Lung (tissue), 12 donors: Measurements from ENCODE around the gene L3MBTL2. TPM values are rescaled to one million over a fixed set of nuclear protein-coding genes. Genes with fewer than 3 reads are reported as not detected.

Experiments
- ATAC-seq: fragments of 200-7000 bp; cut with Tn5 transposase; one replicate; pipeline ENCODE4 v1.9.1; 2020; ENCODE audit warnings: moderate number of reproducible peaks; ENCODE audit not compliant: insufficient read depth, low FRiP score
- DNase-seq, 3 donors: peaks; one replicate each; pipeline ENCODE4 v3.0.0-alpha.2; 2013 to 2017
- H3K27ac ChIP-seq, 2 donors: one replicate each; pipeline ENCODE4 v1.5.1; 2013; ENCODE audit warnings: mild to moderate bottlenecking in 2 of 2, moderate library complexity in 2 of 2, control low read depth in 1 of 2, inconsistent platforms in 1 of 2, low read depth in 1 of 2, low read length in 1 of 2
- H3K27me3 ChIP-seq, 3 donors: one replicate each; pipeline ENCODE4 v1.5.1; 2013; ENCODE audit warnings: low read length in 2 of 3; ENCODE audit not compliant: control insufficient read depth in 3 of 3, insufficient read depth in 3 of 3
- H3K36me3 ChIP-seq, 4 donors: one replicate each; pipeline ENCODE4 v1.5.1; 2013; ENCODE audit warnings: low read length in 4 of 4, mild to moderate bottlenecking in 1 of 4, moderate library complexity in 1 of 4; ENCODE audit not compliant: control insufficient read depth in 4 of 4, insufficient read depth in 4 of 4
- H3K4me1 ChIP-seq, 5 donors: one replicate each; pipeline ENCODE4 v1.5.1; 2013; ENCODE audit warnings: low read length in 5 of 5, mild to moderate bottlenecking in 2 of 5, moderate library complexity in 1 of 5; ENCODE audit not compliant: control insufficient read depth in 5 of 5, insufficient read depth in 5 of 5
- H3K4me3 ChIP-seq: one replicate; pipeline ENCODE4 v1.5.1; 2013; ENCODE audit warnings: mild to moderate bottlenecking, control low read depth, moderate library complexity
- H3K9ac ChIP-seq, 2 donors: one replicate each; pipeline ENCODE4 v1.5.1; 2013; ENCODE audit warnings: low read length in 2 of 2, control low read depth in 1 of 2; ENCODE audit not compliant: insufficient read depth in 1 of 2
- H3K9me3 ChIP-seq, 4 donors: one replicate each; pipeline ENCODE4 v1.5.1; 2013; ENCODE audit warnings: low read length in 3 of 4, mild to moderate bottlenecking in 1 of 4, moderate library complexity in 1 of 4; ENCODE audit not compliant: control insufficient read depth in 4 of 4, insufficient read depth in 3 of 4
- CTCF ChIP-seq: IDR thresholded peaks from 2 replicates; pipeline ENCODE4 v1.5.1; 2012; ENCODE audit warnings: mild to moderate bottlenecking; ENCODE audit errors: control extremely low read depth, extremely low read depth
- WGBS, 2 donors: extraction: QIAGEN DNeasy Blood & Tissue Kit; methylation state at CpG; one replicate each; pipeline ENCODE4 v1.1.7; 2013; 5-methylcytosine and 5-hydroxymethylcytosine counted together
- polyA plus RNA-seq, 2 donors: library from polyadenylated mRNA; stranded (reverse); fragments of 200-250 nt; gene quantifications; one replicate each; pipeline ENCODE4 v1.2.1, GENCODE V29; 2013
- total RNA-seq, 2 donors: library from RNA; depleted of rRNA in 1 of 2; stranded (reverse); fragments of >200 nt in 1 of 2; gene quantifications; one replicate each; pipeline ENCODE4 v1.2.1, GENCODE V29; 2014 to 2021
- donor health status: control.
- donor health status: control.
- donor health status: Bipolar disorder and iron deficiency.
- donor health status: healthy.
- donor health status: DM: yes; HTN: yes; CAD: no.

Gene L3MBTL2
- total and polyA plus RNA-seq, 4 donors = 11.2 to 28.6 (median 19.6) TPM

DNA sequence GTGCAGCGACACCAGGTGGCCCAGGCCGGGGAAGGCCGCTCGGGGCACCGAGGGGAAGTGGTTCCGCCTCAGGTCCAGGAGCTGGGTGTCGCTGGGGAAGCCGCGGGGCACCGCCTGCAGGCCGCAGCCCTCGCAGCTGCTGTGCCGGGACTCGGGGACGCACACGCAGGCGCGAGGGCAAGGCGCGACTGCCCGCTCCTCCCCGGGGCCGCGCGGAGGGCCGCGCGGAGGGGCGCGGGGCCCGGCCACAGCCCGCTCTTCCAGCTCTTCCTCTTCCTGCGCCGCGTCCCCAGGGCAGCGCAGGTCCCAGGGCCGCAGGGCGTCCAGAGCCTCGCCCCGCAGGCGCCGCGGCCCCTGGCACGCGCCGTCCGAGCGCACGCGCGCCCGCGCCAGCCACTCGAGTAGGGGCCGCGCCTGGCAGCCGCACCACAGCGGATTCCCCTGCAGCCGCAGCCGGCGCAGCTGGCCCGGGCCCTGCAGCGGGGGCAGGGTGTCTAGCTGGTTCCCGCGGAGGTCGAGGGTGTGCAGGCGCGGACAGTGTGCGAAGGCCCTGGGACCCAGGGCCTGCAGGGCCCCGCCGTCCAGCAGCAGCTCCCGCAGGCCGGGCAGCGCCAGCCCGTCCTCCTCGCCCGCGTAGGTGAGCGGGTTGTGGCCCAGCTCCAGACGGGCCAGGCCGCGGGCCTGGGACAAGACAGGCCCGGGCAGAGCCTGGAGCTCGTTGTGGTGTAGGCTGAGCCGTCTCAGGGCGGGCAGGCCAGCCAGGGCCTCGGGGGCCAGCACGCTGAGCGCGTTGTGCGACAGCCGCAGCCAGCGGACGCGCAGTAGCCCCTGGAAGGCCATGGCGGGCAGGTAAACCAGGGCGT is 32.8 kb downstream of the L3MBTL2 start:
- H3K4me3 ChIP-seq = peak overlapping the region; percentile 18
- WGBS, 2 donors = 18 to 22% methylated on average over 67 to 97 of the region's 97 CpGs
- DNase-seq (peak; percentile 51 to 77 (median 71)), ATAC-seq (peak; percentile 90)
- peak overlapping the region in 1 of 2 donors; percentile 58 for H3K27ac ChIP-seq
- TF ChIP-seq CTCF = peak; percentile 58
- no peaks in the 10 kb centered on the region for H3K36me3 ChIP-seq
- peaks cover 0 to 19% (median 0%) of the 10 kb centered on the region in 5 donors for H3K4me1 ChIP-seq
- H3K9ac ChIP-seq = no peak overlapping the region
- H3K9me3 ChIP-seq = no peaks in the 10 kb centered on the region
- H3K27me3 ChIP-seq = no peaks in the 10 kb centered on the region

GRCh38 chr22:41238570-41239442 is 33.7 kb downstream of the L3MBTL2 start:
- ATAC-seq (no peak), DNase-seq (no peak)
- H3K9me3 ChIP-seq = no peaks in the 10 kb centered on the region
- no peaks in the 10 kb centered on the region for H3K27me3 ChIP-seq
- 95 to 97% methylated on average over 29 to 32 of the region's 32 CpGs for WGBS, 2 donors
- no peak overlapping the region for H3K27ac ChIP-seq
- no peak overlapping the region for H3K9ac ChIP-seq
- peaks cover 0 to 19% (median 0%) of the 10 kb centered on the region in 5 donors for H3K4me1 ChIP-seq
- no peaks in the 10 kb centered on the region for H3K36me3 ChIP-seq
- H3K4me3 ChIP-seq = no peak overlapping the region
- TF ChIP-seq CTCF = no peak

DNA sequence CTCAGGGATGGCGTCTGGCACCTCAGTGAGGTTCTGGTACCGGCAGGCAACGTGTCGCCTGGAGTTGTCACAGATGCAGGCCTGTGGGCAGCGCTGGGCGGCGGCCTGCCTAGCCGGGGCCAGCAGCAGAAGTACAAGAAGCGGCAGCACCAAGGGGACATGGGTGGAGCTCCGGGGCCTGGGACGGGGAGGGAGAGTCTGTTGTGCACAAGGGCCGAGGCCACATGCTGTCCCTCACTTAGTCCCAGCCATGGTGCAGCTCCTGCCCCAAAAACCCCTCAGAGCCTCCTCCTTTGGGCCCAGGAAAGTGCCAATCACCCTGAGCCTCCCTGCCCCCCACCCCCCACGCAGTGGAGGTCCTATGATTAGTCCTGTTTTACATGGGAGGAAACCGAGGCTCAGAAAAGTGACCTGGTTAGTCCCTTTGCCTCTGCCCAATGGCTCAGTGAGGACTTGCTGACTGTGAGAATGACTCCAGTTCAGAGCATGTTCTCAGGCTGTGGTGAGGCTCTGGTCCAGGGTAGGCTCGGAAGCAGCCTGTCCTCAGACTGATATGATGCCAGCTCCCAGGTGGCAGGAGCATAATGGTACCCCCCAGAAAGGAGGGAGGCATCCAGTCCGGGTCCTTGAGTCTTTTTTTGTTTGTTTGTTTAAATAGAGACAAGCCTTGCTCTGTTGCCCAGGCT is 34.5 kb downstream of the L3MBTL2 start:
- ATAC-seq (no peak), DNase-seq (no peak)
- Histone ChIP-seq H3K9ac (no peak overlapping the region), H3K4me3 (no peak overlapping the region), H3K36me3 (no peaks in the 10 kb centered on the region), H3K9me3 (no peaks in the 10 kb centered on the region), H3K4me1 (peaks cover 0 to 19% (median 0%) of the 10 kb centered on the region in 5 donors), H3K27ac (no peak overlapping the region), H3K27me3 (no peaks in the 10 kb centered on the region)
- TF ChIP-seq CTCF = no peak
- 85 to 87% methylated on average over 16 of the region's 16 CpGs for WGBS, 2 donors
